HG02840 (cell line): ENCODE data around the gene LGALS8.
"Not testable (repeated sequence)": the region's sequence is repeated elsewhere in the genome, so short reads cannot be mapped to it uniquely, and the experiment has no call there.

Experiments used
- ATAC-seq: cut with Tn5 transposase; IDR thresholded peaks from one replicate; pipeline ENCODE4 v1.9.1; 2021; ENCODE audit warnings: mild to moderate bottlenecking, moderate library complexity, moderate number of reproducible peaks; ENCODE audit not compliant: unreplicated experiment, low FRiP score

The LGALS8 gene

DNA sequence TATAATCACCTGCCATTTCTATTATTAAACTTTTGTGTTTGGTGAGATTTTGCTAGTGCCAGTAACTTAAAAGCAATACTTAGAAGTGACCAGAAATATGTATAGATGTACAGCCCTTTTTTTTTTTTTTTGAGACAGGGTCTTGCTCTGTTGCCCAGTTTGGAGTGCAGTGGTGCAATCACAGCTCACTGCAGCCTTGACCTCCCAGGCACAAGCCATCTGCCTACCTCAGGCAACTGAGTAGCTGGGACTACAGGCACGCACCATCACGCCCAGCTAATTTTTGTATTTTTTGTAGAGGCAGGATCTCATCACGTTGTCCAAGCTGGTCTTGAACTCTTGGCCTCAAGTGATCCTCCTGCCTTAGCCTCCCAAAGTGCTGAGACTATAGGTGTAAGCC is 56.6 kb downstream of the LGALS8 start:
- ATAC-seq = not testable (repeated sequence)

DNA sequence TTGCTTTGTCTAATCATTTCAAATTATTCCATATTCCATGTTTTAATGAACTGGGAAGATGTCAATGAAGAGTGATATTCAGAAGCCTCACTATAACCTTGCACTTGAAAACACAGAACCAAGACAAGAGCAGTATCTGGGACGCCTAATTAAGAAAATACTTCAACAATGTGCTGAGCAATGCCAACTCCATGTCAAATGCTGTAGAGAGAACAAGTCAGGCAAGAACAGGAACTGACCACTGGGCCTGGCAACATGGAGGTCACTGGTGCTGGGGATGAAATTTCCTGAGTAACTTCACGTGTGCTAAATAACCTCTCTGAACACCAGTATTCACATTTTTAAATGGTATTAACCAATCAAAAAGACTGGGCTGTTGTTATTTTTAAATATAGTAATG is 57.7 kb downstream of the LGALS8 start:
- no peak for ATAC-seq

DNA sequence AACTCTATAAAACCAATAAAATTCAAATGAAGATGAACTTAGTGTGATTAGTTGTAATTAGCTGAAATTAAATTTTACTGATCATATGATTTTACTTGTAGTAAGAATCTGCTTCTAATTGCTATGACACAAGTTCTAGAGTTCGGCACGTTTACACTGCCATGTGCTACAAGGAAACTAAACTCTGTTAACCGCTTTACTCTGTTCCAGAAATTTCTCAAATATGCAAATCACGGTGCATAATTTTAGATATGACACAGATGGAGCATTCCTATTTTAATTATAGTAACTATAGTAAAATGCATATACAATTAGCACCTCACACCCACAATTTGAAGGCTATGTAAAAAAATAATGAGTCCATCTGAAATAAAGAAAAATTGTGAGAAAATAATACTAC is 65.7 kb downstream of the LGALS8 start:
- ATAC-seq = no peak

DNA sequence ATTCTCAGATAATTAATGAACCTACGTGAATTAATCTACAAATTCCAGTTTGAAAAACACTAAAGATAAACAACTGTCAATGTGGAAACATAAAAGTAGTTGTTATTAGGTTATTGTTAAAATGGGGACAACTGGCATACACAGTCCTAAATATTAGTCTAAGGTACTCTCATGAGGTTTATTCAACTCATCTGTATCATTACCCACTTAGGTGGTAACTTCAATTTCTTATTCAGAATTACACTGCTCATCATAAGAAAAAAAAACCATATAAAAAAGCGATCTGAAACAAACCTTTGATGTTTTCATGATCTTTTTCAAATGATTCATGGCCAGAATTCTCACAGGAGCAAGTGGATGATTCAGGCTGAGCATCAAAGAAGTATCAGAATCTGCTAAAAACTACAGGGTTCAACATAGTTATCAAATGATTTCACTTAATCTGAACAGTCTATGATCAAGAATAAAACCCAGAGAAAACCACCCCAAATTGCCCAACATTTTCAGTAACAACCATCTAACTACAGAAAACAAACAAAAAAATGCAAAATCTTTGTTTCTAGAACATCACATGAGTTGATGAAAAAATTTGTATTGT is 66.9 kb downstream of the LGALS8 start:
- ATAC-seq = no peak

DNA sequence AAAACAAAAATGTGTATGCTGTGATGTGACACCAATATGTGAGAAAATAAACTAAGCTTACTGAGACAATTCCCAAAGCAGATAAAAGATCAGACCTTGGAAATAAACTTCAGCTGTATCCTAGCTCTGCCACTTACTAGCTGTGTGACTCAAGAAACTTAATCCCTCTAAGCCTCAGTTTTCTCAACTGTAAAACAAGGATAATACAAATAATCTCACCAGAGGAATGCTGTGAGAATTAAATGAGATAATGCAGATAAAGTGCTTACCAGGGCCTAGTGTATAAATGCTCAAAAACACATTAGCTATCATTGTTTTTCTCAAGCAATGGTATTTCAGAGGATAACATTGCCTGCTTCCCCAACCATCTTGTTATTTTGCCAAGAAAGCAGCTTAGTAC is 78.4 kb downstream of the LGALS8 start:
- no peak for ATAC-seq
